Endothelial cell (in vitro differentiated cells): ENCODE data around the gene CDO1. TPM values are rescaled to one million over a fixed set of nuclear protein-coding genes. Genes with fewer than 3 reads are reported as not detected.

Experiments
- DNase-seq: peaks from one replicate; pipeline ENCODE4 v3.0.0; 2021; ENCODE audit warnings: low spot score
- H3K27ac Mint-ChIP-seq: one replicate; pipeline ENCODE4 v1.8.0; 2021; ENCODE audit warnings: mixed read lengths, inconsistent platforms; ENCODE audit not compliant: unreplicated experiment
- H3K27me3 Mint-ChIP-seq: one replicate; pipeline ENCODE4 v1.8.0; 2021; ENCODE audit warnings: mild to moderate bottlenecking, moderate library complexity, mixed read lengths, inconsistent platforms; ENCODE audit not compliant: unreplicated experiment
- H3K36me3 Mint-ChIP-seq: one replicate; pipeline ENCODE4 v1.8.0; 2021; ENCODE audit warnings: mild to moderate bottlenecking, low read depth, mixed read lengths, inconsistent platforms; ENCODE audit not compliant: unreplicated experiment
- H3K4me1 Mint-ChIP-seq: one replicate; pipeline ENCODE4 v1.8.0; 2021; ENCODE audit warnings: mild to moderate bottlenecking, mixed read lengths, inconsistent platforms; ENCODE audit not compliant: unreplicated experiment
- H3K4me3 Mint-ChIP-seq: one replicate; pipeline ENCODE4 v1.8.0; 2021; ENCODE audit warnings: mild to moderate bottlenecking, mixed read lengths, inconsistent platforms; ENCODE audit not compliant: unreplicated experiment
- H3K9me3 Mint-ChIP-seq: one replicate; pipeline ENCODE4 v1.8.0; 2021; ENCODE audit warnings: mixed read lengths, inconsistent platforms; ENCODE audit not compliant: unreplicated experiment
- total RNA-seq: library from RNA; stranded (reverse); fragmentation: NEBNext Ultra II Directional; extraction: Animal tissue kit (Norgen Biotek cat#: 25700); gene quantifications from one replicate; pipeline ENCODE4 v1.2.1, GENCODE V29; 2021; ENCODE audit not compliant: unreplicated experiment
- TF ChIP-seq, protein P1 (sequence below): fragments of 200-600 bp; sonication (generic); IDR thresholded peaks from one replicate; pipeline ENCODE4 v1.5.0; 2021; ENCODE audit warnings: antibody characterized with exemption; ENCODE audit not compliant: unreplicated experiment

CDO1 gene
- total RNA-seq, 1 donor from 2014 or later: 2.9 TPM

DNA sequence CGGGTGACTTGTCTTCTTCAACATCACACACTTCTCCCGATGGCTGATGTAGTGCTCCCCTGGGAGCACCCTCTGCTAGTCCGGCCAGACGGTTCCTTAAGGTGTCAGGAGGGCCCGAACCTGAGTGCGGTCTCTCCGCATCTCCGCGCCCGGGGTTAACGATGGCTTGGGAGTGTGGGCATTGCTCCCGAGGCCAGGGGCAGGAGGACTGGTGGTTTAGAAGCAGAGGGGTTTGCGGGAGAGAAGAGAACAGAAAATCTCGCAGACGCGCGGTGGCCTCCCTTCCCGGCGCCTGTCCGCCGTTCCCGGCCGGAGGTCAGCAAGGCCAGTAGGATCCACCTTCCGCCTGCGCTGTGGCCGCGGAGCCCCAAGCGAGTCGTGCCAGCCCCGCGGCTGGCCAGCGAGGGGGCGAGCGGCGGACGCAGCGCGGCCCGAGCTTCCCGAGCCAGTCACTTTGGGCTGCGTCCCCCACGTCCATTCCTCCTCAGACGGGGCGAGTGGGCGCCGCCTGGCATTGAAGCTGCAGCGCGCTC is 700 bp downstream of the CDO1 start:
- H3K27ac Mint-ChIP-seq: no peak overlapping the region
- TF ChIP-seq, protein P1, sequence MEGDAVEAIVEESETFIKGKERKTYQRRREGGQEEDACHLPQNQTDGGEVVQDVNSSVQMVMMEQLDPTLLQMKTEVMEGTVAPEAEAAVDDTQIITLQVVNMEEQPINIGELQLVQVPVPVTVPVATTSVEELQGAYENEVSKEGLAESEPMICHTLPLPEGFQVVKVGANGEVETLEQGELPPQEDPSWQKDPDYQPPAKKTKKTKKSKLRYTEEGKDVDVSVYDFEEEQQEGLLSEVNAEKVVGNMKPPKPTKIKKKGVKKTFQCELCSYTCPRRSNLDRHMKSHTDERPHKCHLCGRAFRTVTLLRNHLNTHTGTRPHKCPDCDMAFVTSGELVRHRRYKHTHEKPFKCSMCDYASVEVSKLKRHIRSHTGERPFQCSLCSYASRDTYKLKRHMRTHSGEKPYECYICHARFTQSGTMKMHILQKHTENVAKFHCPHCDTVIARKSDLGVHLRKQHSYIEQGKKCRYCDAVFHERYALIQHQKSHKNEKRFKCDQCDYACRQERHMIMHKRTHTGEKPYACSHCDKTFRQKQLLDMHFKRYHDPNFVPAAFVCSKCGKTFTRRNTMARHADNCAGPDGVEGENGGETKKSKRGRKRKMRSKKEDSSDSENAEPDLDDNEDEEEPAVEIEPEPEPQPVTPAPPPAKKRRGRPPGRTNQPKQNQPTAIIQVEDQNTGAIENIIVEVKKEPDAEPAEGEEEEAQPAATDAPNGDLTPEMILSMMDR: no peak
- DNase-seq: peak; percentile 33
- H3K36me3 Mint-ChIP-seq: peaks cover 4% of the 10 kb centered on the region
- no peaks in the 10 kb centered on the region for H3K9me3 Mint-ChIP-seq
- H3K27me3 Mint-ChIP-seq: peaks cover 15% of the 10 kb centered on the region
- H3K4me3 Mint-ChIP-seq: peak overlapping the region; percentile 96
- H3K4me1 Mint-ChIP-seq: peaks cover 9% of the 10 kb centered on the region

- Mint-ChIP-seq H3K27me3 (peaks cover 13% of the 10 kb centered on the region), H3K4me1 (peaks cover 9% of the 10 kb centered on the region), H3K36me3 (peaks cover 4% of the 10 kb centered on the region), H3K27ac (peak overlapping the region; percentile 67), H3K9me3 (no peaks in the 10 kb centered on the region), H3K4me3 (peak overlapping the region; percentile 91)
- TF ChIP-seq, protein P1: no peak
- DNase-seq: no peak
Observed at GRCh38 chr5:115815006-115815692, 1.3 kb downstream of the CDO1 start.

DNA sequence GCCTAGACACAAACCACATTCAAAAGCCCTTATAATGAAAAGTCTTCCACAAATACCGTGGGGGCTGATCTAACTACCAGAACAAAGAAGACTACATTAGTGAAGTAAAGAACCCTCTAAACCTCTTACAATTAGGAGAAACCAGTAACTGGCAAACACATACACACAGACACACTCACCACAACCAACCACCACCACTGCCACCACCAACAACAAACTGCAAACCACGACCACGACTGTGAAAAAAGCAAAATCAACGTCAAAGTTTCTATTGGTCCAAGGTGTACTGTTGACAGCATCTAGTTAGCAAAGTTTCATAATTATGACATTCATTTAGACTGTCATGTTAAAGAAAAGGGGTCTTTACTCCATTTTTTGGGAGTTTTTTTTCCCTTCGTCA is 2.7 kb downstream of the CDO1 start:
- H3K9me3 Mint-ChIP-seq: no peaks in the 10 kb centered on the region
- TF ChIP-seq, protein P1: no peak
- H3K4me3 Mint-ChIP-seq: no peak overlapping the region
- DNase-seq: no peak
- H3K27ac Mint-ChIP-seq: no peak overlapping the region
- peaks cover 13% of the 10 kb centered on the region for H3K27me3 Mint-ChIP-seq
- peaks cover 4% of the 10 kb centered on the region for H3K36me3 Mint-ChIP-seq
- H3K4me1 Mint-ChIP-seq: peaks cover 17% of the 10 kb centered on the region

- no peak for DNase-seq
- H3K27me3 Mint-ChIP-seq: peaks cover 13% of the 10 kb centered on the region
- TF ChIP-seq, protein P1: no peak
- H3K36me3 Mint-ChIP-seq: peaks cover 4% of the 10 kb centered on the region
- no peaks in the 10 kb centered on the region for H3K9me3 Mint-ChIP-seq
- peaks cover 25% of the 10 kb centered on the region for H3K4me1 Mint-ChIP-seq
- no peak overlapping the region for H3K27ac Mint-ChIP-seq
- no peak overlapping the region for H3K4me3 Mint-ChIP-seq
Observed at GRCh38 chr5:115812372-115812771, 4.1 kb downstream of the CDO1 start.

- no peak for DNase-seq
- Mint-ChIP-seq H3K27me3 (peaks cover 13% of the 10 kb centered on the region), H3K36me3 (peaks cover 4% of the 10 kb centered on the region), H3K9me3 (no peaks in the 10 kb centered on the region), H3K27ac (no peak overlapping the region), H3K4me1 (peaks cover 27% of the 10 kb centered on the region), H3K4me3 (no peak overlapping the region)
- TF ChIP-seq, protein P1: no peak
Observed at GRCh38 chr5:115811406-115811805, 5.1 kb downstream of the CDO1 start.
